ENCODE measurements around the gene ADSS1. TPM values are rescaled to one million over a fixed set of nuclear protein-coding genes. Genes with fewer than 3 reads are reported as not detected.
A peak's percentile ranks its signal among the peaks of the same experiment; 100 is the strongest.

ADSS1 gene
- total RNA-seq, 1 donor from 2014 or later, result 3.7 TPM

DNA sequence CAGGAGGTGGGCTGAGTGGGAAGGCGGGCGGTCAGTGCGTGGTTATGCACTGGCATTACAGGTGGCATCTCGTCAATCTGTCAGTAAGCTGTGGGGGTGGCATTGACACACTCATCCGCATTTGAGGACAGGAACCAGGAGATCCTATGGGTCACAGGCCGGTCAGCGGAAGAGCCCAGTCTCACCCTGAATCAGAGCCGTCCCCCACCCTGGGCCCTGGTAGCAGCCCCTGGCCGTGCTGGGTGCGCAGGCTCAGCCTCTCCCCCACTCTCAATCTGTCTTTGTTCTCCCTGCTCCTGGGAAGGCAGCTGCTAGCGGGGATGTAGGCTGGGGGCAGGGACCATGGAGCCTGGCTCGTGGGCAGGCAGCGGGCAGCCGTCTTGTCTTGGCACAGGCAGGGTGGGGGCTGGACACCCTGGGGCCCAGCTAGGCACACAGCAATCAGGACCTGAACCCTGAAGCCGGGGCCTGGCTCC is 29.5 kb upstream of the ADSS1 start:
- no peaks in the 10 kb centered on the region for H3K9me3 Mint-ChIP-seq (ENCODE audit: unreplicated experiment)
- H3K4me3 Mint-ChIP-seq (ENCODE audit: unreplicated experiment), result no peak overlapping the region
- peaks cover 72% of the 10 kb centered on the region for H3K4me1 Mint-ChIP-seq (ENCODE audit: unreplicated experiment)
- no peak for DNase-seq (ENCODE audit: extremely low spot score, unreplicated experiment)
- H3K36me3 Mint-ChIP-seq (ENCODE audit: unreplicated experiment), result peaks cover 4% of the 10 kb centered on the region
- no peak for TF ChIP-seq CTCF (IDR thresholded peaks at IDR 0.05)
- H3K27me3 Mint-ChIP-seq (ENCODE audit: unreplicated experiment), result no peaks in the 10 kb centered on the region
- H3K27ac Mint-ChIP-seq (ENCODE audit: unreplicated experiment), result peak overlapping the region; percentile 62

- Mint-ChIP-seq H3K9me3 (ENCODE audit: unreplicated experiment) (no peaks in the 10 kb centered on the region), H3K4me3 (ENCODE audit: unreplicated experiment) (no peak overlapping the region), H3K27me3 (ENCODE audit: unreplicated experiment) (no peaks in the 10 kb centered on the region), H3K27ac (ENCODE audit: unreplicated experiment) (peak overlapping the region; percentile 72), H3K36me3 (ENCODE audit: unreplicated experiment) (peaks cover 4% of the 10 kb centered on the region), H3K4me1 (ENCODE audit: unreplicated experiment) (peaks cover 72% of the 10 kb centered on the region)
- DNase-seq (ENCODE audit: extremely low spot score, unreplicated experiment), result no peak
- TF ChIP-seq CTCF (IDR thresholded peaks at IDR 0.05), result no peak
Observed at GRCh38 chr14:104694991-104695659, 28.9 kb upstream of the ADSS1 start.

GRCh38 chr14:104695660-104696000 is 28.4 kb upstream of the ADSS1 start:
- DNase-seq (ENCODE audit: extremely low spot score, unreplicated experiment), result no peak
- Mint-ChIP-seq H3K27ac (ENCODE audit: unreplicated experiment) (peak overlapping the region; percentile 72), H3K27me3 (ENCODE audit: unreplicated experiment) (no peaks in the 10 kb centered on the region), H3K4me3 (ENCODE audit: unreplicated experiment) (no peak overlapping the region), H3K36me3 (ENCODE audit: unreplicated experiment) (peaks cover 4% of the 10 kb centered on the region), H3K9me3 (ENCODE audit: unreplicated experiment) (no peaks in the 10 kb centered on the region), H3K4me1 (ENCODE audit: unreplicated experiment) (peaks cover 70% of the 10 kb centered on the region)
- no peak for TF ChIP-seq CTCF (IDR thresholded peaks at IDR 0.05)

GRCh38 chr14:104696671-104697316 is 27.2 kb upstream of the ADSS1 start:
- DNase-seq (ENCODE audit: extremely low spot score, unreplicated experiment), result no peak
- Mint-ChIP-seq H3K4me1 (ENCODE audit: unreplicated experiment) (peaks cover 61% of the 10 kb centered on the region), H3K36me3 (ENCODE audit: unreplicated experiment) (peaks cover 4% of the 10 kb centered on the region), H3K4me3 (ENCODE audit: unreplicated experiment) (no peak overlapping the region), H3K27me3 (ENCODE audit: unreplicated experiment) (no peaks in the 10 kb centered on the region), H3K9me3 (ENCODE audit: unreplicated experiment) (no peaks in the 10 kb centered on the region), H3K27ac (ENCODE audit: unreplicated experiment) (peak overlapping the region; percentile 72)
- TF ChIP-seq CTCF (IDR thresholded peaks at IDR 0.05), result no peak

DNA sequence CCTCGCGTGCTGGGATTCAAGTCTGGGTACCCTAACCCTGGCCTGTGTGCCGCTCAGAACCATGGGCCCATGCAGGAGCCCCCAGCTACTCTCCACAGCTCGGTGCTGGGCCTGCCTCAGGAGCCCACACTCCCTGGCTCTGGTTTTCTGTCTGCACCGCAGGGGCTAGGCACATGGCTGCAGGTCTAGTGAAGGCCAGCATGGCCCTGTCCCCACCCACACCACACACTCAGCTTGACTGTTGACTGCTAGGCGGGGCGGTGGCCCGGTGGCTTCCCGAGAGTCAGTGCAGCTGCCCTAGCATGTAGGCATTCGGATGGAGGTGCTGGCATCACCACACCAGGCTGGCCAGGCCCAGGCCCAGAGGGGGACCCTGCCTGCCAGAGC is 26.7 kb upstream of the ADSS1 start:
- Mint-ChIP-seq H3K4me3 (ENCODE audit: unreplicated experiment) (no peak overlapping the region), H3K27me3 (ENCODE audit: unreplicated experiment) (no peaks in the 10 kb centered on the region), H3K4me1 (ENCODE audit: unreplicated experiment) (peaks cover 57% of the 10 kb centered on the region), H3K27ac (ENCODE audit: unreplicated experiment) (peak overlapping the region; percentile 68), H3K9me3 (ENCODE audit: unreplicated experiment) (no peaks in the 10 kb centered on the region), H3K36me3 (ENCODE audit: unreplicated experiment) (peaks cover 4% of the 10 kb centered on the region)
- TF ChIP-seq CTCF (IDR thresholded peaks at IDR 0.05), result no peak
- no peak for DNase-seq (ENCODE audit: extremely low spot score, unreplicated experiment)

Data from osteocyte (in vitro differentiated cells).